GM12872 (cell line): ENCODE results near the gene CTSE.

ENCODE experiments used
- TF ChIP-seq, protein P1 (sequence below): IDR thresholded peaks from 3 replicates; pipeline ENCODE4 v1.5.1; 2011; ENCODE audit warnings: low read depth, mild to moderate bottlenecking, low read length, moderate library complexity; ENCODE audit not compliant: insufficient read depth

The CTSE gene

DNA sequence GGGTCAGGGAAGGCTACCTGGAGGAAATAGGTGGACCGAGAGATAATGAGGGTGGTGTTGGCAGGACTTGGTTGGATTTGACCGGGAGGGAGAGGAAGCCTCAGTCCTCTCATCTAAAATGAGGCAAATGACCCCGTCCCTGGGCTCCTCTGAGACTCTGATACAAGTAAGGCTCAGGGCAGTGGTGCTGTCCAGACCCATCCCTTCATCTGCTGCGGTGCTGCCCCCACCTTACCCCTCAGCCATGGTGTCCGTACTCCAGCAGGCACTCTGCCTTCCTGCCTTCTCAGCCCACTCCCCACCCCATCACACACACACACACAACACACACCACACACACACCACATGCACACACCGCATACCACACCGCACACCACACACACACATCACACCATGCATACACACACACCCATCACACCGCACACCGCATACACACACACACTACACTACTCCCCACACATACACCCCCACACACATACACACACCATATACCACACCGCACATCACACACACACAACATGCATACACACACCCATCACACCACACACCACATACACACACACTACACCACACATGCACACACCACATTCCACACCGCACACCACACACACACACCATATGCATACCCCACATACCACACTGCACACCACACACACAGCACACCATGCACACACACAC, 51.1 kb downstream of the CTSE start:
- TF ChIP-seq, protein P1, sequence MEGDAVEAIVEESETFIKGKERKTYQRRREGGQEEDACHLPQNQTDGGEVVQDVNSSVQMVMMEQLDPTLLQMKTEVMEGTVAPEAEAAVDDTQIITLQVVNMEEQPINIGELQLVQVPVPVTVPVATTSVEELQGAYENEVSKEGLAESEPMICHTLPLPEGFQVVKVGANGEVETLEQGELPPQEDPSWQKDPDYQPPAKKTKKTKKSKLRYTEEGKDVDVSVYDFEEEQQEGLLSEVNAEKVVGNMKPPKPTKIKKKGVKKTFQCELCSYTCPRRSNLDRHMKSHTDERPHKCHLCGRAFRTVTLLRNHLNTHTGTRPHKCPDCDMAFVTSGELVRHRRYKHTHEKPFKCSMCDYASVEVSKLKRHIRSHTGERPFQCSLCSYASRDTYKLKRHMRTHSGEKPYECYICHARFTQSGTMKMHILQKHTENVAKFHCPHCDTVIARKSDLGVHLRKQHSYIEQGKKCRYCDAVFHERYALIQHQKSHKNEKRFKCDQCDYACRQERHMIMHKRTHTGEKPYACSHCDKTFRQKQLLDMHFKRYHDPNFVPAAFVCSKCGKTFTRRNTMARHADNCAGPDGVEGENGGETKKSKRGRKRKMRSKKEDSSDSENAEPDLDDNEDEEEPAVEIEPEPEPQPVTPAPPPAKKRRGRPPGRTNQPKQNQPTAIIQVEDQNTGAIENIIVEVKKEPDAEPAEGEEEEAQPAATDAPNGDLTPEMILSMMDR = no peak

DNA sequence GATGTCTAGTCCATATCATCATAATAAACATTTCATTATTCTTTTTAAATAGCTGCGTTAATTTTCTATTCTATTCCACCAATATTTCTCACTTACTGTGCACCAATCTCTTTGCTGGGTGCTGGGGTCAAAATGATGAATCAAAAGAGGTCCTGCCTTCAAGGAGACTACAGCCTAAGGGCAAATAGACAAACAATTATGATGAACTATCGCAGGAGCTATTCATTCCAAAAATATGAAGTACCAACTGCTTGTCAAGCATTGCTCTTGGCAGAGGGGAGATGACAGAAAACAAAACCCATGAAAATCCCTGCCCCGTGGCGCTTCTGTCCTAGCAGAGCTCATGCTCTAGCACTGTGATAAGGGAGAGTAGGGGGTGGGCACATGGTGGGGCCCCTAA, 51.6 kb downstream of the CTSE start:
- TF ChIP-seq, protein P1 = no peak

DNA sequence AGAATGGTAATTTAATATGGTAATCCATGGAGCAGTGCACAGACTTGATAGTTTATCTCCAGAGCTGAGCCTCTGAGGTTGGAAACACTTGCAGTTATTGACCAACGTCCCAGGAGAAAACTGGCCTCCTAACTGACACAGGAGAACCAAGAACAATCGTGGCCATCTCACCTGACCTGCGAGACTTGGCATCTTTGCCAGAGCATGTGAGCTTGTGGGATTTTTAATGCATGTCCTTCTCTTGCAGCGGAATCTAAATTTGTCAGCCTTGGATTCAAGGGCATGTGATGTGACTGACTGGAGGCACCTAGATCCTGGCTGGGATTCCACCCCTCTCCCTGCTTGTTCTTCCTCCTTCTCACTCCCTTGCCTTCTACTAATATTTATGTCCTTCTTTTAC, 52.6 kb downstream of the CTSE start:
- TF ChIP-seq, protein P1 = no peak

DNA sequence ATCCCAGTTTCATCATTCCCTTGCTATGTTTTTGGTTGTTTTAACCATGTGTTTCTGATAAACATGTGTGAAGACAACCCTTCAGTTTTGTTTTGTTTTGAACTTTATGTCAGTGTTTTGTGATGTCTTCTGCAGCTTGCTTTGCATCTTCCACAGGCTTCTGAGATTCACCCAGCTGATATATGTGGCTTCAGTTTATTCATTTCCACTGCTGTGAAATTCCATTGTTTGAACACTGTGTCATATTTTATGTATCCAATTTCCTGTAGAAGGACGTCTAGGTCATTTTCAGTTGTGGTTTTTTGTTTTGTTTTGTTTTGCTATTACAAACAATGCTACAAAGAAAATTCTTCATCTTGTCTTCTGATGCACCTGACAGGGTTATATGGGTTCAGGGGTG, 53.2 kb downstream of the CTSE start:
- TF ChIP-seq, protein P1 = no peak

DNA sequence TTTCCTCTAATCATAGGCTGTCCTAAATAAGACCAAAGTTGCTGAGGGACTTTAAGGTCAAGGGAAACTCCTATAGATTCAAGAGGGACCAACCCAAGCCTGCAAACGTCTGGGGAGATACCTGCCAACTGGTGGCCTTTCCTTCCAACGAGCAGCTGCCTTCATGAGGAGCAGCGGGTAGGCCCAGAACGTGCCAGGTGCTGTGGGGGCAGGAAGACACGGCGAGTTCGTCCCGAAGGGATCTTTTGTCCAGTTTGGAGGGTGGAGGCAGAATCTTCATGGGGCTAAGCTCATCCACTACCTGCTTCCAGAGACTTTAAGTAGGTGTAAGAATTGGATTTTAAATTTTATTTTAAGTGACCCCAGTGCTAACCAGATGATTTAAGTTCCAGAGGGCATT, 54.5 kb downstream of the CTSE start:
- TF ChIP-seq, protein P1 = no peak

DNA sequence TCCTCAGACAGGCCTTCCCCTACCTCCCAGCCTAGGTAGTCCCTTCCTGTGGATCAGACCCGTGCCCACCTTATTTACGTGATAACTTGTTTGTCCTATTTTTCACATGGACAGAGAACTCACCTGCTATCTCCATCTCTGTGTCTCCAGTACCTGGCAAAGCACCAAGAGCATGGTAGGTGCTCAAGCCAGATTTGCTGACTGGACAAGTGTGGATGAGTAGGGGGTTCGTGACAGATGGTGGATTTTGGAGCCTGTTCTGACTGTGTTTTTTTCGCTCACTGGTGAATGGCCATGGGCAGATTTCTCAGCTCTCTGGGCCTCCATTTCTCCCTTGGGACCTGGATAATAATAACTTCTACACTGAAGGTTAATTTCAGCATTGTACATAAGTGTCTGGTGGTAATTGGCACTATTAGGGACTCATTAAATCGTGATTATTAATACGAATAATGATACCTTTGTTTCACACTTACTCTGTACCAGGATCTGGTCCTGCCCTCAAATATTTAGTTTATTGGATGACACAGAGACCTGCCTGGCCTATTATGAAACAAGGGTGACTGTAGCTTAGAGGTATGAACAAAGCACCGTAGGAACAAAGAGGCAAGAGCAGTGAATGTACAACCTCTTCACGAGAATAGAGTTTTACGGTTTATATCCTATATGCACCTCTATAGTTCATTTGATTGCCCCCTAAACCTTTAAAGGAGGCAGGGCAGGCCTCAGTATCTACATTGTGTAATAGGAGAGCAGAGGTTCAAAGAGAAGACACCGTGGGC, 56.0 kb downstream of the CTSE start:
- TF ChIP-seq, protein P1 = no peak

DNA sequence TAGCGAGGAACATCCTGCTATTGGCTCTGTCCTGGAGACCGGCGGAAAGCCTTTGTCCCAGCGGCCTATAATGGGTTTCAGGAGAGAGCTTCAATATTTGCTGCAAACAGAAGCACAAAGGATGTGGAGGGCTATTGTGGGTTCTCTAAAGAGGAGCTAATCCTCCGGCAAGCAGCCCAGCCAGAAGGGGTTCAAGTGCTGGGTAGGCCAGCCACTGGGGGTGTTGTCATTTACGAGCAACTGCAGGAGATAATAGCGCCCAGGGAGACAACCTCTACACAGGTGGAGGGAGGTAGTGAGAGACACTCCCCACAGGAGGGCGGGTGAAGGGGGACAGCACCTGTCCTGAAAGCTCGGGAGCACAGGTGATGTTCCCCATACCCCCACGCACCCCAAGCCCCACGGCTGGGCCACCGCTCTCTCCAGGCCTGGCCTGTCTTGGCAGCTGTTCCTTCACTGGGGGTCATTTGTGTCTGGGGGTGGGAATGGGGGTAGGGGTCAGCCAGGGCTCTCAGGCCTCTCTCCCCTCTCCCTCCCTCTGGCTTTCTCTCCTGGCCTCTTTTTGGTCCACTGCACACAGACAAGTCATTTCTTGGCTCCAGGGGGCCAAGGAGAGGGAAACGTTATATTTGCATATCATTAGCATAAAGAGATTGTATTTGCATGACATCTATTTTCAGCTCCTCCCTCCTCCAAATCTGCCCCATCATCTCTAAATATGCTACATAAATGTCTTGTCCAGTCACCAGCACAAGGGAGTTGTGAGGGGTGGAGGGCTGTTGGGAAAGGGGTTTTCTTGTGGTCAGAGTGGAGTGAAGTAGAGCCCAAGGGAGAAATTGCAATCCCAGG, 58.4 kb downstream of the CTSE start:
- TF ChIP-seq, protein P1 = no peak
